Neuronal stem cell (in vitro differentiated cells): ENCODE results near the gene IRGQ.

ENCODE experiments used
- DNase-seq: peaks from one replicate; pipeline ENCODE4 v3.0.0-alpha.2; 2013; ENCODE audit warnings: low spot score
- H2AFZ ChIP-seq: one replicate; pipeline ENCODE4 v1.6.1; 2013; ENCODE audit warnings: mild to moderate bottlenecking, low read length, inconsistent platforms
- H2AK5ac ChIP-seq: 2 replicates; pipeline ENCODE4 v1.6.1; 2013; ENCODE audit warnings: low read depth, mild to moderate bottlenecking, inconsistent platforms, low read length, moderate library complexity, mixed read lengths
- H2BK120ac ChIP-seq: 2 replicates; pipeline ENCODE4 v1.6.1; 2013; ENCODE audit warnings: low read depth, mild to moderate bottlenecking, inconsistent platforms, low read length, moderate library complexity, mixed read lengths
- H2BK12ac ChIP-seq: one replicate; pipeline ENCODE4 v1.6.1; 2013; ENCODE audit warnings: low read length, inconsistent platforms
- H2BK15ac ChIP-seq: 2 replicates; pipeline ENCODE4 v1.6.1; 2013; ENCODE audit warnings: mild to moderate bottlenecking, low read length, inconsistent platforms, mixed read lengths
- H2BK5ac ChIP-seq: one replicate; pipeline ENCODE4 v1.6.1; 2013; ENCODE audit warnings: inconsistent platforms, mild to moderate bottlenecking, low read length, moderate library complexity
- H3K14ac ChIP-seq: one replicate; pipeline ENCODE4 v1.6.1; 2013; ENCODE audit warnings: low read length, inconsistent platforms
- H3K18ac ChIP-seq: 2 replicates; pipeline ENCODE4 v1.6.1; 2013; ENCODE audit warnings: low read length, inconsistent platforms
- H3K23ac ChIP-seq: 2 replicates; pipeline ENCODE4 v1.6.1; 2013; ENCODE audit warnings: low read depth, mild to moderate bottlenecking, mixed read lengths, low read length, inconsistent platforms; ENCODE audit not compliant: poor library complexity
- H3K27ac ChIP-seq: replicated peaks from 3 replicates; pipeline ENCODE4 v1.5.1; 2013; ENCODE audit warnings: low read length, inconsistent platforms
- H3K27me3 ChIP-seq, 3 experiments: 2 replicates each; pipeline ENCODE4 v1.6.1; 2013; ENCODE audit warnings: low read length in 3 of 3, mild to moderate bottlenecking in 2 of 3, inconsistent platforms in 1 of 3, low read depth in 1 of 3, mixed read lengths in 1 of 3, moderate library complexity in 1 of 3; ENCODE audit not compliant: control insufficient read depth in 3 of 3, insufficient read depth in 3 of 3
- H3K36me3 ChIP-seq, 2 donors: replicated peaks in 1 of 2; 2 replicates each; pipeline ENCODE4 v1.6.1; 2013; ENCODE audit warnings: low read length in 2 of 2; ENCODE audit not compliant: control insufficient read depth in 2 of 2, insufficient read depth in 2 of 2
- H3K4ac ChIP-seq: 2 replicates; pipeline ENCODE4 v1.6.1; 2013; ENCODE audit warnings: inconsistent platforms, mild to moderate bottlenecking, low read length, moderate library complexity
- H3K4me1 ChIP-seq, 2 donors: 1 replicate in 1 of 2; 2 replicates in 1 of 2; pipeline ENCODE4 v1.6.1; 2013; ENCODE audit warnings: low read length in 2 of 2, low read depth in 1 of 2; ENCODE audit not compliant: control insufficient read depth in 2 of 2, insufficient read depth in 1 of 2
- H3K4me2 ChIP-seq: one replicate; pipeline ENCODE4 v1.6.1; 2013; ENCODE audit warnings: mild to moderate bottlenecking, low read length, inconsistent platforms; ENCODE audit not compliant: insufficient read depth, poor library complexity, severe bottlenecking
- H3K4me3 ChIP-seq, 2 donors: 2 replicates each; pipeline ENCODE4 v1.5.1; 2013; ENCODE audit warnings: low read length in 2 of 2, mild to moderate bottlenecking in 2 of 2, inconsistent platforms in 1 of 2, moderate library complexity in 1 of 2
- H3K79me1 ChIP-seq: one replicate; pipeline ENCODE4 v1.6.1; 2013; ENCODE audit warnings: low read depth, mild to moderate bottlenecking, inconsistent platforms, low read length, moderate library complexity
- H3K9ac ChIP-seq: one replicate; pipeline ENCODE4 v1.6.1; 2013; ENCODE audit warnings: mild to moderate bottlenecking, low read depth, low read length, inconsistent platforms; ENCODE audit not compliant: poor library complexity
- H3K9me3 ChIP-seq, 2 donors: replicated peaks in 1 of 2; 2 replicates each; pipeline versions ENCODE3 to v1.6.1; 2013; ENCODE audit warnings: low read length in 2 of 2, mild to moderate bottlenecking in 2 of 2, inconsistent platforms in 1 of 2, low read depth in 1 of 2, mixed read lengths in 1 of 2, moderate library complexity in 1 of 2; ENCODE audit not compliant: control insufficient read depth in 2 of 2, insufficient read depth in 1 of 2
- H4K8ac ChIP-seq: one replicate; pipeline ENCODE4 v1.6.1; 2013; ENCODE audit warnings: low read depth, mild to moderate bottlenecking, inconsistent platforms, low read length, moderate library complexity
- H4K91ac ChIP-seq: one replicate; pipeline ENCODE4 v1.6.1; 2013; ENCODE audit warnings: low read length, low read depth, mild to moderate bottlenecking, inconsistent platforms; ENCODE audit not compliant: poor library complexity
- WGBS, 2 donors: extraction: QIAGEN DNeasy Blood & Tissue Kit; methylation state at CpG; one replicate each; pipeline ENCODE4 v1.1.7; 2013; ENCODE audit warnings: missing lambda C conversion rate in 2 of 2, mixed read lengths in 1 of 2; ENCODE audit not compliant: insufficient read length in 2 of 2, insufficient replicate concordance in 1 of 2; ENCODE audit errors: extremely low coverage in 2 of 2; 5-methylcytosine and 5-hydroxymethylcytosine counted together

The IRGQ gene

DNA sequence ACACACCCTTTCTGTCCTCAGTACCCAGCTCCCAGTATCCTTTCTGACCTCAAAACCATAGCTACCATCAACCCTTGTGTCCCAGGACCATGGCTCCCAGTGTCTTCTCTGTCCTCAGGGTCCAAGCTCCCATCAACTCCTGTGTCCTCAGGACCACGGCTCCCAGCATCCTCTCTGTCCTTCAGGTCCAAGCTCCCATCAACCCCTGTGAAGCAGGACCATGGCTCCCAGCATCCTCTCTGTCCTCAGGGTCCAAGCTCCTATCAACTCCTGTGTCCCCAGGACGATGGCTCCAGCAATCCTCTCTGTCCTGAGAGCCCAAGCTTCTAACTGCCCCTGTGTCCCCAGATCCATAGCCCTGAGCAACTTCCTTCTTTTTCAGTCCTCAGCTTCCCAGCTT is 45.4 kb upstream of the IRGQ start:
- Histone ChIP-seq H4K91ac (no peak overlapping the region), H2BK5ac (no peak overlapping the region), H3K36me3 (peaks cover 0 to 13% of the 10 kb centered on the region in 2 donors), H2BK15ac (no peak overlapping the region), H3K9ac (no peak overlapping the region), H3K4me3 (no peak overlapping the region), H3K4me1 (peaks cover 18 to 24% of the 10 kb centered on the region in 2 donors), H2BK120ac (no peak overlapping the region), H3K14ac (no peak overlapping the region), H3K4me2 (no peak overlapping the region), H2AFZ (no peak overlapping the region), H3K27ac (no peak overlapping the region), H4K8ac (no peak overlapping the region), H3K79me1 (peaks cover 9% of the 10 kb centered on the region), H3K27me3 (peaks cover 0 to 9% (median 2%) of the 10 kb centered on the region in 3 experiments), H2AK5ac (no peak overlapping the region), H2BK12ac (no peak overlapping the region), H3K4ac (no peak overlapping the region), H3K18ac (no peak overlapping the region), H3K23ac (no peak overlapping the region), H3K9me3 (peaks cover 2 to 6% of the 10 kb centered on the region in 2 donors)
- WGBS, 2 donors = no CpG with 5 or more reads among the region's 2 CpGs
- DNase-seq = no peak

DNA sequence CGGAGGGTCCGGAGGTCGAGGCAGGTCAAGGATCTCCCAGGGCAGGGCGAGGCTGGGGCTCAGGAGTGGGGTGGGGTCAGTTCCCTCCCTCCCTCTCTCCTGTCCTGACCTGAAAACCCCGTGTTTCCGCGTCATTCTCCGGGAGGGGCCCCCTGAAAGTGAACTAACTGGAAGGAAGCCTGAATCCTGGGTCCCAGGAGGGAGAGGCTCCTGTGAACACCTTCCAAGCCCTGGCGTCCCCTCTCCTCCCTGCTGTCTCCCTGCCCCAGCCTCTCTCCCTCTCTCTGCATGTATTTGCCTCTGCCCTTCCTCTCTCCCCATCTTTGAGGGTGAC is 44.5 kb upstream of the IRGQ start:
- Histone ChIP-seq H2BK12ac (peak overlapping the region; percentile 63), H3K27ac (no peak overlapping the region), H3K4me3 (peak overlapping the region; percentile 89 to 99)

DNA sequence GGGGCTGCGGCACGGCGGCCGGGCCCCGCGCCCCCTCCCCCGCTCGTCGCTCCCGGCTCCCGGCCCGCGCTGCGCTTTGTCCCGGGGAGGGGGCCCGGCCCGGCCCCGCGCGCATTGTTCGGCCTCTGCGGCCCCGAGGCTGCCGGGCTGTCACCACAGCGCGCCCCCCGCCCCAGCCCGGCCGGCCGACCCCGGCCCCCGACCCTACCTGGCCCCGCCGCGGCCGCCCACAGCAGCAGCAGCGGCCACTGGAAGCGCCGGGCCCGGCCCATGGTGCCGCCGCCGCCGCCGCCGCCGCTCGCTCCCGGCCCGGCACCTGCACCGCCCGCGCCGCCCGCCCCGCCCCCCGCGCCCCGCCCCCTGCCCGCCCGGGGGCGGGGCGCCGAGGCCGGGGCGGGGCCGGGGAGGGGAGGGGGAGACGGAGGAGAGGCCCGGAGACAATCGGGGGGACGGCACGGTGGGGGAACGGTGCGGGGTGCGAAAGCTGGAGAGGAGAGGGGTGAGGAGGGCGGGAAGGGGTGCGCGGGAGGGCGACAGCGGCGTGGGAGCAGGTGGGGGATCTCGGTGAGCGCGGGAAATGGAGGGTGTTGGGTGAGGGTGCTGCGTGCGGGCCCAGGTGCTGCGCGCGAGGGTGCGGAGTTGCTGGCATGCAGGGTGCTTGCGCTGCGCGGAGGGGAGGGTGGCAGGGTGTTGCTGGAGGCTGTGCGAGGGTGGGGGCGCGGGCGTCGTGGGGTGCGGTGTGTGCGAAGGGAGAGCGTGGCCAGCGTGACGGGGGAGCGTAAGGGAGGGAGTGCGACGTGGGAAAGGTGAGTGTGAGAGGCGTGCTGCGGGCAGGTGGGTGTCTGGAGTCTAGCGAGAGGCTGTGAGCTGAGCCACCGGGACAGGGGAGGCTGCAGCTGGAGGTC is 43.8 kb upstream of the IRGQ start, which contains the start of gene CADM4:
CADM4 (minus strand) TSS at position 332 of the 905 bp plus-strand sequence; CDS start at position 272, 60 bp downstream.
- peaks cover 28 to 37% of the 10 kb centered on the region in 2 donors for H3K4me1 ChIP-seq
- H4K8ac ChIP-seq = peak within 1 kb of the TSS; percentile 25
- peaks cover 0 to 13% of the 10 kb centered on the region in 2 donors for H3K36me3 ChIP-seq
- peak within 1 kb of the TSS; percentile 99 for H2AK5ac ChIP-seq
- peak within 1 kb of the TSS; percentile 95 for H3K4me2 ChIP-seq
- H2BK120ac ChIP-seq = peak within 1 kb of the TSS; percentile 98
- no peaks in the 10 kb centered on the region for H3K9me3 ChIP-seq
- H2BK5ac ChIP-seq = peak within 1 kb of the TSS; percentile 78
- peak within 1 kb of the TSS; percentile 80 for H3K4ac ChIP-seq
- peak within 1 kb of the TSS; percentile 96 for H3K14ac ChIP-seq
- no CpG with 5 or more reads among the region's 110 CpGs for WGBS, 2 donors
- H3K18ac ChIP-seq = peak within 1 kb of the TSS; percentile 99
- H3K27me3 ChIP-seq = peaks cover 0 to 9% (median 2%) of the 10 kb centered on the region in 3 experiments
- H2BK12ac ChIP-seq = peak within 1 kb of the TSS; percentile 63
- H3K27ac ChIP-seq = no peak within 1 kb of the TSS
- H2AFZ ChIP-seq = peak within 1 kb of the TSS; percentile 88
- peak; percentile 41 for DNase-seq
- peak within 1 kb of the TSS; percentile 96 for H3K23ac ChIP-seq
- H3K79me1 ChIP-seq = peaks cover 9% of the 10 kb centered on the region
- peak within 1 kb of the TSS; percentile 96 for H2BK15ac ChIP-seq
- H3K4me3 ChIP-seq = peak within 1 kb of the TSS; percentile 89 to 99
- H3K9ac ChIP-seq = peak within 1 kb of the TSS; percentile 92
- H4K91ac ChIP-seq = no peak within 1 kb of the TSS

More for the DNA sequence above, 44.5 kb upstream of the IRGQ start:
- peak overlapping the region; percentile 99 for H2AK5ac ChIP-seq
- H4K91ac ChIP-seq = no peak overlapping the region
- peak overlapping the region; percentile 96 for H2BK15ac ChIP-seq
- WGBS, 2 donors = no CpG with 5 or more reads among the region's 9 CpGs
- H3K4ac ChIP-seq = peak overlapping the region; percentile 80
- peak overlapping the region; percentile 96 for H3K23ac ChIP-seq
- H4K8ac ChIP-seq = no peak overlapping the region
- peaks cover 0 to 9% (median 2%) of the 10 kb centered on the region in 3 experiments for H3K27me3 ChIP-seq
- H2AFZ ChIP-seq = peak overlapping the region; percentile 88
- peak overlapping the region; percentile 92 for H3K9ac ChIP-seq
- peaks cover 0 to 13% of the 10 kb centered on the region in 2 donors for H3K36me3 ChIP-seq
- peak overlapping the region; percentile 78 for H2BK5ac ChIP-seq
- H3K4me1 ChIP-seq = peaks cover 25 to 31% of the 10 kb centered on the region in 2 donors
- peak overlapping the region; percentile 96 for H3K14ac ChIP-seq
- peak overlapping the region; percentile 99 for H3K18ac ChIP-seq
- H3K79me1 ChIP-seq = peaks cover 9% of the 10 kb centered on the region
- DNase-seq = no peak
- peak overlapping the region; percentile 98 for H2BK120ac ChIP-seq
- peak overlapping the region; percentile 95 for H3K4me2 ChIP-seq
- H3K9me3 ChIP-seq = no peaks in the 10 kb centered on the region

DNA sequence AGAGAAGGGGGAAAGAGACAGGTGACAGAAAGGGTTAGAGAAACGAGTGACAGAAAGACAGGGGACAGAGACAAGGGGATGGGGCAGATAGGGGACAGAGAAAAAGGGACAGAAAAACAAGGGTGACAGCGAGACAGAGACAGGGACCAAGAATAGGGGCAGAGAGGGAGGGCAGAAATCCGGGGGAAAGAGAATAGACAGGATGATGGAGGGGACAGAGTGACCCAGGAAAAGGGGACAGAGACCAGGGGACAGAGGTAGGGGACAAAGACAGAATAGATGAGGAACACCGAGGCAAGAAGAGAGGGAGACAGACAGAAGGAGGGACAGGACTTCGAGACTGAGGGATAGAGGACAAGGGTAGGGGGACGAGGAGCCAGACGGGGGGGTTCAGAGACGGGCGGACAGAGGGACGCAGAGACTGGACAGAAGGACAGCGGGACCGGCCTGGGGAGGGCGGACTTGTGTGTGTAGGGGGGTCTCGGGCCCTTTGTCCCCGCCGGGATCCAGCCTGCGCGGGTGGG is 43.1 kb upstream of the IRGQ start:
- no peak overlapping the region for H2BK12ac ChIP-seq
- H3K36me3 ChIP-seq = peaks cover 0 to 15% of the 10 kb centered on the region in 2 donors
- no peak overlapping the region for H3K27ac ChIP-seq
- H3K18ac ChIP-seq = peak overlapping the region; percentile 31
- DNase-seq = no peak
- H2AFZ ChIP-seq = peak overlapping the region; percentile 76
- H3K79me1 ChIP-seq = peaks cover 9% of the 10 kb centered on the region
- no peak overlapping the region for H2BK5ac ChIP-seq
- H3K4me3 ChIP-seq = peak overlapping the region; percentile 86 to 99
- H2BK120ac ChIP-seq = no peak overlapping the region
- H3K4ac ChIP-seq = no peak overlapping the region
- H4K91ac ChIP-seq = no peak overlapping the region
- peak overlapping the region; percentile 5 for H3K14ac ChIP-seq
- peaks cover 0 to 9% (median 2%) of the 10 kb centered on the region in 3 experiments for H3K27me3 ChIP-seq
- WGBS, 2 donors = no CpG with 5 or more reads among the region's 18 CpGs
- H3K23ac ChIP-seq = no peak overlapping the region
- no peak overlapping the region for H2BK15ac ChIP-seq
- peak overlapping the region; percentile 89 for H3K9ac ChIP-seq
- H3K4me2 ChIP-seq = peak overlapping the region; percentile 60
- H3K9me3 ChIP-seq = no peaks in the 10 kb centered on the region
- peaks cover 32 to 43% of the 10 kb centered on the region in 2 donors for H3K4me1 ChIP-seq
- H2AK5ac ChIP-seq = peak overlapping the region; percentile 15
- no peak overlapping the region for H4K8ac ChIP-seq
